Colonic mucosa (tissue), 4 donors: ENCODE results near the gene RNU7-1. TPM values are rescaled to one million over a fixed set of nuclear protein-coding genes. Genes with fewer than 3 reads are reported as not detected.
A peak's percentile ranks its signal among the peaks of the same experiment; 100 is the strongest.

Source experiments
- DNase-seq: peaks from one replicate; pipeline ENCODE4 v3.0.0-alpha.2; 2020
- H3K27ac ChIP-seq: fragments of 200-600 bp; one replicate; pipeline ENCODE4 v1.8.0; 2021
- H3K27me3 ChIP-seq: fragments of 200-600 bp; one replicate; pipeline ENCODE4 v1.8.0; 2021
- H3K36me3 ChIP-seq: fragments of 200-600 bp; one replicate; pipeline ENCODE4 v1.8.0; 2021
- H3K4me1 ChIP-seq: fragments of 200-600 bp; one replicate; pipeline ENCODE4 v1.8.0; 2021; ENCODE audit warnings: mild to moderate bottlenecking
- H3K4me3 ChIP-seq: fragments of 200-600 bp; one replicate; pipeline ENCODE4 v1.8.0; 2021
- H3K9ac ChIP-seq, 2 donors: one replicate each; pipeline ENCODE4 v1.7.0; 2013; ENCODE audit warnings: control low read depth in 2 of 2, low read depth in 2 of 2, low read length in 2 of 2
- H3K9me3 ChIP-seq: fragments of 200-600 bp; one replicate; pipeline ENCODE4 v1.8.0; 2021
- CTCF ChIP-seq: fragments of 200-600 bp; IDR thresholded peaks from one replicate; pipeline ENCODE4 v1.8.0; 2022; ENCODE audit warnings: antibody characterized with exemption, mild to moderate bottlenecking
- intact Hi-C: fragments of 100-400 bp; cut with DNase I; formaldehyde crosslinking; loops from one replicate; pipeline ENCODE4 v1.14.1; 2022
- microRNA-seq: library from miRNA; unstranded; fragments of <30 nt; microRNA quantifications from one replicate; pipeline ENCODE4, GENCODE V29; 2019
- total RNA-seq, 2 donors: library from RNA; stranded (reverse); fragmentation: NEBNext Ultra II Directional in 1 of 2; extraction: Animal tissue kit (Norgen Biotek cat#: 25700) in 1 of 2; gene quantifications; one replicate each; pipeline ENCODE4 v1.2.1, GENCODE V29; 2021
- donor health status: healthy.
- donor health status: DM: no; HTN: no; CAD: no.
- donor health status: DM: no; HTN: no; CAD: no.

Gene RNU7-1
- total RNA-seq, 2 donors from 2014 or later, result not detected

GRCh38 chr12:6980075-6980474, 36.5 kb downstream of the RNU7-1 start:
- Histone ChIP-seq H3K27ac (no peak overlapping the region), H3K4me1 (no peaks in the 10 kb centered on the region), H3K36me3 (peaks cover 29% of the 10 kb centered on the region), H3K27me3 (no peaks in the 10 kb centered on the region), H3K4me3 (no peak overlapping the region), H3K9ac (no peak overlapping the region), H3K9me3 (no peaks in the 10 kb centered on the region)
- TF ChIP-seq CTCF, result no peak
- intact Hi-C loops, result no loop called here
- DNase-seq, result no peak

GRCh38 chr12:6980740-6981139, 37.1 kb downstream of the RNU7-1 start:
- no peak overlapping the region for H3K27ac ChIP-seq
- no peak for DNase-seq
- TF ChIP-seq CTCF, result no peak
- no peak overlapping the region for H3K9ac ChIP-seq
- H3K27me3 ChIP-seq, result no peaks in the 10 kb centered on the region
- no peaks in the 10 kb centered on the region for H3K9me3 ChIP-seq
- intact Hi-C loops, result no loop called here
- H3K4me1 ChIP-seq, result no peaks in the 10 kb centered on the region
- peaks cover 29% of the 10 kb centered on the region for H3K36me3 ChIP-seq
- H3K4me3 ChIP-seq, result no peak overlapping the region

GRCh38 chr12:6981152-6982052, 37.8 kb downstream of the RNU7-1 start:
- Histone ChIP-seq H3K9me3 (no peaks in the 10 kb centered on the region), H3K36me3 (peaks cover 29% of the 10 kb centered on the region), H3K9ac (no peak overlapping the region), H3K4me1 (no peaks in the 10 kb centered on the region), H3K27ac (no peak overlapping the region), H3K27me3 (no peaks in the 10 kb centered on the region), H3K4me3 (no peak overlapping the region)
- no peak for DNase-seq
- TF ChIP-seq CTCF, result no peak
- intact Hi-C loops, result no loop called here

GRCh38 chr12:6982532-6982931, 38.9 kb downstream of the RNU7-1 start:
- H3K36me3 ChIP-seq, result peaks cover 21% of the 10 kb centered on the region
- no peak for DNase-seq
- H3K9me3 ChIP-seq, result no peaks in the 10 kb centered on the region
- no peak overlapping the region for H3K9ac ChIP-seq
- intact Hi-C loops, result no loop called here
- H3K27ac ChIP-seq, result no peak overlapping the region
- TF ChIP-seq CTCF, result no peak
- no peaks in the 10 kb centered on the region for H3K4me1 ChIP-seq
- H3K4me3 ChIP-seq, result no peak overlapping the region
- H3K27me3 ChIP-seq, result no peaks in the 10 kb centered on the region

DNA sequence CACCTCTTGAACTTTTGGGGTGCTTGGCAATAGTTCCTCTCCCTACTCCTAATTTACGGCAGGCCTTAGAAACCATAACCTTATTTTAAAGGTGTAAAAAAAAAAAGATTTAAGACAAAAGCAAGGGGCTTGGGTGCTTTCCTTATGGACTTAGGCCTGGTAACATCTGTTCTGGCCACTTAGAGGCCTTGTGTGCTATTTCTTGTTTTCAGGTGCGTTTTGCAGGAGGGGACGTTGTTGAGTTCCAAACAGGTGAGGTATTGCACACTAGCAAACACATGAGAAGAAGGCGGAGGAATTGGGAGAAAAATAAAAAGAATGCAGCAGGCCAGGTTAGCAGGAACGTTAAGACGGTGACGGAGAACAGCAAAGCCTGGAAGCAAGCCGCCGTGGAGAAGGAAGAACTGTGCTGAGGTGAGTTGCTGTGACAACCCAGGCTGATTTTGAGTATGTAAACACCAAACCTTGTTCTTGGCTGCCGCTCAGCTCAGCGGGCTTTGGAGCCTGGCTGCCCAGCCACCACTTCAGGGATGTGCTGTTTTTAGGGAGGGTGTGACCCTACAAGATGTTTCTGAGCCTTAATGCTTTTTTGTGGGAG, 44.4 kb downstream of the RNU7-1 start:
- no peaks in the 10 kb centered on the region for H3K9me3 ChIP-seq
- TF ChIP-seq CTCF, result no peak
- peak overlapping the region; percentile 41 for H3K27ac ChIP-seq
- intact Hi-C loops, result no loop called here
- H3K4me1 ChIP-seq, result peaks cover 4% of the 10 kb centered on the region
- peak; percentile 71 for DNase-seq
- H3K9ac ChIP-seq, result peak overlapping the region in 1 of 2 donors; percentile 43
- no peak overlapping the region for H3K4me3 ChIP-seq
- H3K27me3 ChIP-seq, result no peaks in the 10 kb centered on the region
- H3K36me3 ChIP-seq, result no peaks in the 10 kb centered on the region

Small RNAs within 50 kb of the gene (microRNA-seq; reads per million reads assigned to microRNA genes)
- gene MIR141, result 1,040 reads per million, percentile 81 among the genes with 10 or more reads in this experiment
- 54,024 reads per million, percentile 99 among the genes with 10 or more reads in this experiment for gene MIR200C

Other genes starting within 250 kb of the RNU7-1 start
- 1 to 10 TPM in 1 of 2 donors, under 1 TPM in 1; 0.44 to 1.2 TPM for gene PIANP, start 243.0 kb upstream of the RNU7-1 start, total RNA-seq
- gene COPS7A, start 219.8 kb upstream of the RNU7-1 start, total RNA-seq, result 10 to 100 TPM; 33.3 to 47.6 TPM
- 100 to 1,000 TPM; 199 to 212 TPM for gene MLF2, start 190.7 kb upstream of the RNU7-1 start, total RNA-seq
- gene PTMS, start 177.5 kb upstream of the RNU7-1 start, total RNA-seq, result 100 to 1,000 TPM; 169 to 182 TPM
- gene LAG3, start 171.3 kb upstream of the RNU7-1 start, total RNA-seq, result 1 to 10 TPM; 1.0 to 1.2 TPM
- gene CD4, start 154.3 kb upstream of the RNU7-1 start, total RNA-seq, result 10 to 100 TPM in 1 of 2 donors, 1 to 10 TPM in 1; 6.2 to 13.4 TPM
- gene GPR162, start 122.0 kb upstream of the RNU7-1 start, total RNA-seq, result 1 to 10 TPM; 1.9 to 2.7 TPM
- gene P3H3, start 115.4 kb upstream of the RNU7-1 start, total RNA-seq, result 1 to 10 TPM; 4.4 to 5.3 TPM
- gene GNB3, start 102.9 kb upstream of the RNU7-1 start, total RNA-seq, result under 1 TPM; 0.62 to 0.72 TPM
- 10 to 100 TPM; 11.4 to 63.7 TPM for gene CDCA3, start 92.5 kb upstream of the RNU7-1 start, total RNA-seq
- 100 to 1,000 TPM in 1 of 2 donors, 10 to 100 TPM in 1; 82.6 to 132 TPM for gene USP5, start 91.7 kb upstream of the RNU7-1 start, total RNA-seq
- 1,000 to 10,000 TPM; 1,097 to 1,106 TPM for gene TPI1, start 76.3 kb upstream of the RNU7-1 start, total RNA-seq
- gene SPSB2, start 70.5 kb upstream of the RNU7-1 start, total RNA-seq, result 10 to 100 TPM in 1 of 2 donors, 1 to 10 TPM in 1; 8.4 to 19.8 TPM
- gene LRRC23, start 39.0 kb upstream of the RNU7-1 start, total RNA-seq, result 1 to 10 TPM; 7.3 to 8.0 TPM
- gene ENO2, start 29.2 kb upstream of the RNU7-1 start, total RNA-seq, result 10 to 100 TPM in 1 of 2 donors, 1 to 10 TPM in 1; 7.6 to 15.7 TPM
- gene ATN1, start 15.9 kb upstream of the RNU7-1 start, total RNA-seq, result 100 to 1,000 TPM in 1 of 2 donors, 10 to 100 TPM in 1; 67.5 to 103 TPM
- gene C12orf57, start 206 bp downstream of the RNU7-1 start, total RNA-seq, result 100 to 1,000 TPM; 114 to 206 TPM
- 10 to 100 TPM; 44.8 to 48.1 TPM for gene PTPN6, start 7.5 kb downstream of the RNU7-1 start, total RNA-seq
- 100 to 1,000 TPM; 233 to 323 TPM for gene PHB2, start 26.8 kb downstream of the RNU7-1 start, total RNA-seq
- gene EMG1, start 27.1 kb downstream of the RNU7-1 start, total RNA-seq, result 10 to 100 TPM; 27.2 to 62.3 TPM
- gene LPCAT3, start 74.7 kb downstream of the RNU7-1 start, total RNA-seq, result 10 to 100 TPM; 71.8 to 77.9 TPM
- 10 to 100 TPM; 35.8 to 97.2 TPM for gene C1S, start 116.9 kb downstream of the RNU7-1 start, total RNA-seq
- 100 to 1,000 TPM in 1 of 2 donors, 10 to 100 TPM in 1; 40.1 to 104 TPM for gene C1R, start 148.6 kb downstream of the RNU7-1 start, total RNA-seq
- gene C1RL, start 165.4 kb downstream of the RNU7-1 start, total RNA-seq, result 10 to 100 TPM; 39.5 to 39.7 TPM
- 1 to 10 TPM; 2.4 to 3.7 TPM for gene RBP5, start 185.1 kb downstream of the RNU7-1 start, total RNA-seq
- gene CLSTN3, start 186.6 kb downstream of the RNU7-1 start, total RNA-seq, result 10 to 100 TPM; 13.6 to 17.0 TPM
- 10 to 100 TPM; 31.4 to 35.4 TPM for gene PEX5, start 245.9 kb downstream of the RNU7-1 start, total RNA-seq